HCT116 (cell line): ENCODE measurements around the gene FRAS1. TPM values are rescaled to one million over a fixed set of nuclear protein-coding genes. Genes with fewer than 3 reads are reported as not detected.
A peak's percentile ranks its signal among the peaks of the same experiment; 100 is the strongest.

Experiments used
- ATAC-seq: fragments of 200-7000 bp; cut with Tn5 transposase; 2 replicates; pipeline ENCODE4 v1.9.1; 2020; ENCODE audit warnings: mild to moderate bottlenecking, moderate library complexity
- BruUV-seq: library from RNA; stranded (reverse); fragments of 400-500 nt; replicated peaks from 2 replicates; lab custom pipeline; 2021; lab: Mats Ljungman, UMichigan
- CTCF ChIA-PET: fragments of 300-600 bp; sonication (Branson Sonifier 250); formaldehyde crosslinking; loops from one replicate; lab custom pipeline; 2021; ENCODE audit warnings: antibody characterized with exemption; lab: Charles Lee
- POLR2A ChIA-PET: fragments of 300-600, 350-600 bp; sonication (Branson Sonifier 250); formaldehyde crosslinking; loops from one replicate; lab custom pipeline; 2021; ENCODE audit warnings: antibody characterized with exemption; lab: Charles Lee
- RAD21 ChIA-PET, 2 experiments: fragments of 300-600 bp; sonication (Branson Sonifier 250); formaldehyde crosslinking; loops; one replicate each; lab custom pipeline; 2023; ENCODE audit warnings: low total read pairs in 2 of 2; ENCODE audit not compliant: uncharacterized antibody in 2 of 2, unreplicated experiment in 2 of 2, low non-redundant PET in 1 of 2; lab: Charles Lee
- DNase-seq: peaks from one replicate; pipeline ENCODE4 v3.0.0-alpha.2; 2010; ENCODE audit warnings: low read depth, low spot score
- H2AFZ ChIP-seq: fragments of 200-600 bp; shearing (Covaris generic), sonication (generic); 2 replicates; pipeline ENCODE4 v1.6.1; 2017; ENCODE audit warnings: low read depth, mixed run types, mixed read lengths, antibody characterized with exemption, low read length; ENCODE audit not compliant: poor library complexity, severe bottlenecking
- H3K27ac ChIP-seq: 2 replicates; pipeline ENCODE4 v1.5.1; 2012; ENCODE audit warnings: low read depth, low read length
- H3K27me3 ChIP-seq: fragments of 200-600 bp; sonication (generic); 2 replicates; pipeline ENCODE4 v1.6.1; 2016; ENCODE audit warnings: mixed run types, low read length, mixed read lengths; ENCODE audit not compliant: insufficient read depth
- H3K36me3 ChIP-seq, 2 experiments: fragments of 200-500 bp in 1 of 2; fragments of 200-600 bp in 1 of 2; sonication (Bioruptor generic) in 1 of 2; sonication (generic) in 1 of 2; 2 replicates each; pipeline versions ENCODE4 v1.5.1 to v1.6.1; 2014 to 2016; ENCODE audit warnings: low read length in 2 of 2, inconsistent platforms in 1 of 2, mixed read lengths in 1 of 2, mixed run types in 1 of 2; ENCODE audit not compliant: insufficient read depth in 2 of 2, control insufficient read depth in 1 of 2
- H3K4me1 ChIP-seq, 2 experiments: fragments of 200-600 bp in 1 of 2; sonication (generic) in 1 of 2; 2 replicates each; pipeline versions ENCODE4 v1.5.1 to v1.6.1; 2012 to 2017; ENCODE audit warnings: low read length in 2 of 2, inconsistent platforms in 1 of 2, mild to moderate bottlenecking in 1 of 2, mixed read lengths in 1 of 2, mixed run types in 1 of 2, moderate library complexity in 1 of 2; ENCODE audit not compliant: insufficient read depth in 2 of 2, control insufficient read depth in 1 of 2
- H3K4me2 ChIP-seq: fragments of 200-600 bp; sonication (generic); 2 replicates; pipeline ENCODE4 v1.6.1; 2017; ENCODE audit warnings: mixed run types, low read length, mixed read lengths
- H3K4me3 ChIP-seq, 2 experiments: fragments of 200-600 bp in 1 of 2; sonication (generic) in 1 of 2; replicated peaks in 1 of 2; 2 replicates each; pipeline ENCODE4 v1.5.1; 2011 to 2016; ENCODE audit warnings: low read length in 2 of 2, control low read depth in 1 of 2, low read depth in 1 of 2, mild to moderate bottlenecking in 1 of 2, mixed read lengths in 1 of 2, mixed run types in 1 of 2
- H3K79me2 ChIP-seq: fragments of 200-600 bp; sonication (generic); 2 replicates; pipeline ENCODE4 v1.6.1; 2017; ENCODE audit warnings: mild to moderate bottlenecking, mixed run types, low read length, moderate library complexity, mixed read lengths; ENCODE audit not compliant: insufficient read depth
- H3K9ac ChIP-seq: fragments of 200-600 bp; sonication (generic); 2 replicates; pipeline ENCODE4 v1.6.1; 2016; ENCODE audit warnings: low read length, mixed read lengths
- H3K9me2 ChIP-seq: fragments of 200-600 bp; sonication (generic), shearing (Covaris generic); 2 replicates; pipeline ENCODE4 v1.6.1; 2017; ENCODE audit warnings: mixed run types, mild to moderate bottlenecking, moderate library complexity; ENCODE audit not compliant: insufficient read depth
- H3K9me3 ChIP-seq, 2 experiments: fragments of 200-500 bp in 1 of 2; fragments of 200-600 bp in 1 of 2; sonication (Bioruptor generic) in 1 of 2; sonication (generic) in 1 of 2; 2 replicates each; pipeline ENCODE4 v1.6.1; 2014 to 2017; ENCODE audit warnings: low read length in 2 of 2, mixed read lengths in 2 of 2, inconsistent platforms in 1 of 2, low read depth in 1 of 2, mild to moderate bottlenecking in 1 of 2, mixed run types in 1 of 2, moderate library complexity in 1 of 2; ENCODE audit not compliant: control insufficient read depth in 1 of 2, insufficient read depth in 1 of 2
- H4K20me1 ChIP-seq: fragments of 200-600 bp; sonication (generic), shearing (Covaris generic); 2 replicates; pipeline ENCODE4 v1.6.1; 2017; ENCODE audit warnings: mixed run types, mild to moderate bottlenecking, moderate library complexity; ENCODE audit not compliant: insufficient read depth
- CBX3 ChIP-seq: IDR thresholded peaks from 2 replicates; pipeline ENCODE4 v1.6.1; 2012; ENCODE audit warnings: low read depth
- CTCF ChIP-seq, 3 experiments: fragments of 200-600 bp in 1 of 3; sonication (generic) in 1 of 3; IDR thresholded peaks in 2 of 3; conservative IDR thresholded peaks in 1 of 3; 2 replicates each; pipeline ENCODE4 v1.5.1; 2012 to 2017; ENCODE audit warnings: low read depth in 2 of 3, low read length in 2 of 3, antibody characterized with exemption in 1 of 3, borderline replicate concordance in 1 of 3, control low read depth in 1 of 3, mild to moderate bottlenecking in 1 of 3, mixed read lengths in 1 of 3, mixed run types in 1 of 3, moderate library complexity in 1 of 3; ENCODE audit not compliant: insufficient read depth in 1 of 3
- EGR1 ChIP-seq: IDR thresholded peaks from 2 replicates; pipeline ENCODE4 v1.6.1; 2012; ENCODE audit warnings: low read depth
- JUND ChIP-seq: IDR thresholded peaks from 2 replicates; pipeline ENCODE4 v1.6.1; 2012
- REST ChIP-seq: IDR thresholded peaks from 2 replicates; pipeline ENCODE4 v1.6.1; 2012; ENCODE audit warnings: low read depth
- TCF7L2 ChIP-seq: IDR thresholded peaks from 2 replicates; pipeline ENCODE4 v1.7.0; 2011; ENCODE audit warnings: borderline replicate concordance, inconsistent platforms; ENCODE audit not compliant: insufficient read depth, insufficient read length; ENCODE audit errors: extremely low read depth
- intact Hi-C: fragments of 100-400 bp; cut with micrococcal nuclease; formaldehyde crosslinking; loops from 2 replicates; pipeline ENCODE4 v1.10.0; 2022
- total RNA-seq: library from RNA; stranded (reverse); gene quantifications from one replicate; pipeline ENCODE4 v1.2.1, GENCODE V29; 2021; ENCODE audit not compliant: unreplicated experiment

Gene FRAS1
- total RNA-seq, 1 experiment from 2014 or later, result 33.5 TPM

- H3K4me2 ChIP-seq, result no peak overlapping the region
- BruUV-seq, result no TSS peak
- no peaks in the 10 kb centered on the region for H4K20me1 ChIP-seq
- H3K79me2 ChIP-seq, result peaks cover 9% of the 10 kb centered on the region; the same call in 1 of the 2 replicates
- ChIA-PET POLR2A (no interaction called here), RAD21 (no interaction called here), CTCF (no interaction called here)
- no peaks in the 10 kb centered on the region for H3K9me3 ChIP-seq
- no peak overlapping the region for H3K4me3 ChIP-seq
- no peak overlapping the region for H3K27ac ChIP-seq
- H3K9ac ChIP-seq, result no peak overlapping the region
- TF ChIP-seq CTCF (IDR thresholded peaks at IDR 0.05 in 2 of 3, conservative IDR thresholded peaks at IDR 0.05 in 1 of 3; ENCODE audit: borderline replicate concordance in 1 of 3, insufficient read depth in 1 of 3, low read depth in 2 of 3, low read length in 2 of 3), result no peak
- no peak for TF ChIP-seq TCF7L2
- no peak for TF ChIP-seq JUND
- TF ChIP-seq EGR1, result no peak
- TF ChIP-seq CBX3, result no peak
- TF ChIP-seq REST, result 0 out of 2 replicates have a peak, but pooled peaks have one; percentile 9
- intact Hi-C loops, result no loop called here
- H3K4me1 ChIP-seq, result no peaks in the 10 kb centered on the region
- no peak overlapping the region for H2AFZ ChIP-seq
- no peak for ATAC-seq
- no peaks in the 10 kb centered on the region for H3K36me3 ChIP-seq
- H3K27me3 ChIP-seq, result no peaks in the 10 kb centered on the region
- H3K9me2 ChIP-seq, result no peaks in the 10 kb centered on the region
- DNase-seq, result no peak
Observed at GRCh38 chr4:78154972-78155590, 98.0 kb downstream of the FRAS1 start.
